ENCODE measurements around the gene PRKRIP1.

- TF ChIP-seq ZNF354C (tag by site-specific recombination; IDR thresholded peaks at IDR 0.05; ENCODE audit: borderline replicate concordance, low read depth) (no peak), CTCF (tag by site-specific recombination; IDR thresholded peaks at IDR 0.05) (no peak), ZNF175 (tag by site-specific recombination; IDR thresholded peaks at IDR 0.05) (no peak), ZNF654 (tag by site-specific recombination; IDR thresholded peaks at IDR 0.05; ENCODE audit: low read depth) (no peak), ZNF148 (tag by site-specific recombination; IDR thresholded peaks at IDR 0.05; ENCODE audit: borderline replicate concordance) (no peak)
Observed at GRCh38 chr7:102398543-102398942, 2.4 kb downstream of the PRKRIP1 start.
